Loucy (cell line): ENCODE data around the gene EZH2.

ENCODE experiments used
- CTCF ChIP-seq: fragments of 200-600 bp; sonication (generic); conservative IDR thresholded peaks from 2 replicates; pipeline ENCODE4 v1.5.1; 2014; ENCODE audit warnings: mild to moderate bottlenecking, antibody characterized with exemption, low read length
- EZH2phosphoT487 ChIP-seq: fragments of 200-600 bp; IDR thresholded peaks from 2 replicates; pipeline ENCODE4 v1.6.1; 2018; ENCODE audit warnings: antibody characterized with exemption, mild to moderate bottlenecking, moderate library complexity, borderline replicate concordance

GRCh38 chr7:148903504-148903903 lies 19.4 kb upstream of the EZH2 start:
- TF ChIP-seq EZH2phosphoT487 = no peak
- no peak for TF ChIP-seq CTCF
